Measurements from ENCODE around the gene PHF23.
A peak's percentile ranks its signal among the peaks of the same experiment; 100 is the strongest.

PHF23 gene

GRCh38 chr17:7237761-7238419 lies 1.4 kb downstream of the PHF23 start:
- peak; percentile 85 for DNase-seq

GRCh38 chr17:7237266-7237760 lies 1.9 kb downstream of the PHF23 start:
- DNase-seq = no peak

- no peak for DNase-seq
Measured at GRCh38 chr17:7236808-7237207, 2.4 kb downstream of the PHF23 start.

DNA sequence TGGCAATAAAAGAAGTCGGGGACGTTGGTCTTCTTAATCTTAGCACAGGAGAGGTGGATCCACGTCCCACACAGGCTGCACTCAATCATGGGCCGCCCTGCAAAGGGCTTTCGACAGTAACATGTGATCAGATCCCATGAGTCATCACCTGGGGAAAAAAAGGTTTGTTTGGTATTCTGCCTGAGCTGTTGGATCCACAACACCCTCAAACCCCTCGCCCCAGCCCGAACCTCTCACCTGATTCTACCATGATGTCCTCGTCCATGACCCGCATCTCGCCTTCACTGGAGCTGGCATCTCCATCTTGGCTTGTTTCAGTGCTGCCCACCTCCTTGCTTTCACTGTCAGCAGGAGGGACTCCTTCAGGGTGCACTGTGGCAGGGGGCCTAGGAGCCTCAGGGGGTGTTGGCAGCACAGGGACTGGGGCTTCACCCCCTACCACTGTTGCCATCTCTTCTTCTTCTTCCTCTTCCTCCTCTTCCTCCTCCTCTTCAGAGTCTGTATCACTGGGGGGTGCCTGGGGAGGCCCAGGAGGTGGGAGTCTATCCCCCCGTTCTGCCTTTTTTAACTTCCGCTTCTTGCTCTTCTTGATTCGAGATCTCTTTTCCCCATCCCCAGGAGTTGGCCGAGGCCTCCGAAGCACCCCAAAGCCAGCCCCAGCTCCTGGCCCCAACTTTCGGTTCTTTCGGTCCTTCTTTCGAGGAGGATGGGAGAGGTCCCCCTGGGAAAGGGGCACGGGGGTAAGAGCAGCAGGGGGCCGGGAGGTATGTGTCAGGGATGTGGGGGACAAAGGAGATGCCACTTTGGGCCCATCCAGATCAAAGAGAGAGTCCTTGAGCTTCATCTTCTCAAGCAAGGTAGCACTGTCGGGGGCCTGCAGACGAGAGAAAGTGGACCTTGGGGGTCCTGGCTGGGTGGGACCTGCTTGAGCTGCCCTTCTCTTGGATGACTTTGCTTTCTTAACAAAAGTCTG lies 3.3 kb downstream of the PHF23 start:
- DNase-seq = no peak

DNA sequence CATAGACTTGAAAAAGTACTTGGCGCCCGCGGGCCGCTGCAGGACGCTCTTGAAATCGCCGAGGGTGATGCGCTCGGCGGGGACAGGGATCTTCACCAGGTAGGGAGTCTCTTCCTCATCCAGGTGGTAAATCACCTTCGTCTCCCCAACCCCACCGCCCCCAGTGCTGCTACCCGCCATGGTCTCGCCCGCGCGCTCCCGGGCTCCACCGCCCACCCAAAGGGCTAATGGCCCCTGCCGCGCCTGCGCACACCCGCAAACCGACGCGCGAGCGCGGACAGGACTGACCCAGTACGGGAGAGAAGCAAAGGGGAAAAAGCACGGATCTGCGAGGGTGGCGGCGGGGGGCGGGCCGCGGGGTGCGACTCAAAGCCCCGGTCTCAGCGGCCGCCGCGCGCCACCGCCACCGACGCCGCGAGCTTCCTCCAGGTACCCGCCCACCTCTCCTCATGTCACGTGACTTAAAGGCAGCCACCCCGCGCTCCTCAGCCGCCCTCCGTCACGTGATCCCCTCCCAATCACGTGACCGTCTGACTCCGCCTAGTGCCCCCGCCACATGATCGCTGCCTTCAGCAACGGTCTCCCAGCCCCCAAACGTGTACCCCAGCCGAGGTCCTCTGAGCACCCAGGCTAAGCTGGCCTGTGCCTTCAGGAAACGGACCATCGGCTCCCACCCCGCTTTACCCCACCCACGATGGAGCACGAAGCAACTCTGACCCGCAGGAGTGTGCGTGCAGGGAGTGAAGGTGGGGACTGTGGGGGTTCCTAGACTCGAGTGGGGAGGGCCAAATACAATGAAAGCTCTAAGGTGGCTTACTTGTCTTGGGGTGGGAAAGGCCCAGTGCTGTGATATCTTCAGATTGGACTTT lies 4.9 kb downstream of the PHF23 start, which contains the start of gene DVL2:
Gene DVL2, minus strand, starts transcription at position 435 of the 869 bp plus-strand sequence. Its CDS starts 255 bp downstream, at position 180.
- DNase-seq = peak; percentile 97

- DNase-seq = no peak
Measured at GRCh38 chr17:7233701-7234082, 5.6 kb downstream of the PHF23 start.

DNA sequence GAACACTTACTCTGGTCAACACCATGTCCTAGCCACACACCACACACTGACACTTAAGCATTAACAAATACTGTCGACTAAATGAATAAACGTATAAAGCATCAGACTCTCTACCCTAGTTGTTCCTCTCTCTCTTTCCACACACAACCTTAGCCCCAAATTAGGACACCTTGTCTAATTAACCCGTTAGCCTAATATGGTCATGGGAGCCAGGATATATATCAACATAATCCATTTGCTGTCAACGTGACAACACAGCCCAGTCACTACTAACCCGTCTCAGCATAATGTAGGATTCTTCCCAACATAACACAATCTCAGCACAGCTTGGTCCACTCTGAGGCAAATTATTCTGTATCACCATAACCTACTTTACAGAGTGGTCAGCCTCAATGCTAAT lies 7.1 kb downstream of the PHF23 start:
- no peak for DNase-seq

GRCh38 chr17:7229504-7229903 lies 9.8 kb downstream of the PHF23 start:
- no peak for DNase-seq

- no peak for DNase-seq
Measured at GRCh38 chr17:7228920-7229319, 10.3 kb downstream of the PHF23 start.

DNA sequence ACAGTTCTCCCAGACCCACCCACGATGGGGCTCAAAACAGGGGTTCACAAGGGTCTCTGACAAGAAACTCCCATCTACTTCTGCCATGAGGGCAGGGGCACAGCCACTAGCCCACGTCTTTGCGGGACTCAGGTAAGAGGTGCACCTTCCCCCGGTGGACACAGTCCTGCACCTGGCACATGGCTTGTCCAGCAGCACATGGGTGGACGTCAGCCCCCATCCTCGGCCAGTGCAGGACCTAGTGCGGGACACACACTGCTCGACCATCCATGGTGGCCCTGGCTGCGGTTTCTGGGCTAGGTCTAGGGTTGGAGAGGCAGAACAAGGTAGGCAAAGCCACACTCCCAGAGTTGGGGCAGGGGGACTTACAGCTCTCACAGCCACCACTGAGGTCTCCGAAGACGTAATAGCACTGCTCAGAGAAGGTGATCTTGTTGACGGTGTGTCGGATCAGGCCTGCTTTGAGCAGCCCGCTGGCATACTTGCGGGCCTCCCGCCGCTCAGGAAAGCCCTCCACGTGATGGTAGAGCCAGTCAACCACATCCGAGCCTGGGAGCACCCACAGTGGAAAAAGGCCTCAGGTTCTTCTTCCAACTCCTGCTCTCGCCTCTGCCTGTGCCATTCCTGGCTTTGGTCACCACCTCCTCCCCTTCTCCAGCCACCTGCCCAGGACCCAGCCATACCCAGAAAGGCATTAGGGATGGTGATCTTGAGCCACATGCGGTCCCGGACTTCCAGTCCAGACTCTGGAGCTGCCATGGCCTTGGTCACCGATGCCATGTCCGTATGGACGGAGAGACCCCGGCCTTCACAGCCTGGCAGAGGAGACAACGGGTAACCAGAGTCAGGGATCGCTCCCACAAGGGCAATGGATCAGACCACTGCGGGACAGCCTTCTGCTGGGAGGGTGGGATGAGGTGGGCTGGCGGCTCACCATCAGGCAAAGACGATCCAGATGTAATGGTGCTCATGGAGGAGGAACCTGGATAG lies 12.2 kb downstream of the PHF23 start:
- DNase-seq = no peak

- DNase-seq = no peak
Measured at GRCh38 chr17:7225711-7226331, 13.4 kb downstream of the PHF23 start.

DNA sequence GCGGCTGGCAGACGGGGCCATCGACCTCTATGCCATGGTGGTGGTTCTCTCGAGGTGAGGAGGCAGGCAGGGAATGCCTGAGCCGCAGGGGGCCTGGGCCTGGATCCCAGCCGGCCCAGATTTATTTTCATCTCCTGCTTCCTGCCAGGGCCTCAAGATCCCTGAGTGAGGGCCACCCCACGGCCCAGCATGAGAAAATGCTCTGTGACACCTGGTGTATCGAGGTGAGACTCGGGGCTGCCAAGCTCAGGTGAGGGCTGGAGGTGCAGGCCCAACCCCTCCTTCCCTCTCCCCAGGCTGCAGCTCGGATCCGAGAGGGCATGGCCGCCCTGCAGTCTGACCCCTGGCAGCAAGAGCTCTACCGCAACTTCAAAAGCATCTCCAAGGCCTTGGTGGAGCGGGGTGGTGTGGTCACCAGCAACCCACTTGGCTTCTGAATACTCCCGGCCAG lies 14.6 kb downstream of the PHF23 start:
- DNase-seq = no peak

DNA sequence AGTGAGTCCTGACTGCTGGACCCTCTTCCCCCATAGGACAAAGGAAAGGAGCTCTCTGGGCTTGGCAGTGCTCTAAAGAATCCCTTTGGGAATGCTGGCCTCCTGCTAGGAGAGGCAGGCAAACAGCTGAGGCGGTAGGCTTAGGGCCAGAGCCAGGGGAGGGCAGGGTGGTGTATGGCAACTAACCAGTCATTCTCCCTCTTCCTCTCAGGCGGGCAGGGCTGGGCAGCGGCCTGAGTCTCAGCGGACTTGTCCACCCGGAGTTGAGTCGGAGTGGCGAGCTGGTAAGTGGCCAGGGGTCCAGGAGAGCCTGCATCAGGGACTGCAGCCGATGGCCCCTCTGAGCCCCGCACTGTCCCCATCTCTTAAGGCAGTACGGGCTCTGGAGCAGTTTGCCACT lies 15.1 kb downstream of the PHF23 start:
- no peak for DNase-seq

- DNase-seq = no peak
Measured at GRCh38 chr17:7223375-7223774, 15.9 kb downstream of the PHF23 start.

DNA sequence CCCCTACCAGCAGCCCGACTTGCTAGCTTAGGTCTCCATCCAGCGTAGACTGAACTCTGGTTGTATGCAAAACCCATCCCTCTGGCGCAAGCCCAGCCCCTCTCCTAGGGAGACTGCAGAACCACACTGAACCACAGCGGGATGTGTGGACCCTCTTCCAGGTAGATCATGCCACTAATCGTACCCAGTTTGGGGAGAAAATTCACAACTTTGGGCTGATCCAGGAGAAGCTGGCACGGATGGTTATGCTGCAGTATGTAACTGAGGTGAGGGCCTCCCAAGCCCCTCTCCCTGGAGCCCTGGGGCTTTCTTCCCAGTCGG lies 16.3 kb downstream of the PHF23 start:
- peak; percentile 47 for DNase-seq

DNA sequence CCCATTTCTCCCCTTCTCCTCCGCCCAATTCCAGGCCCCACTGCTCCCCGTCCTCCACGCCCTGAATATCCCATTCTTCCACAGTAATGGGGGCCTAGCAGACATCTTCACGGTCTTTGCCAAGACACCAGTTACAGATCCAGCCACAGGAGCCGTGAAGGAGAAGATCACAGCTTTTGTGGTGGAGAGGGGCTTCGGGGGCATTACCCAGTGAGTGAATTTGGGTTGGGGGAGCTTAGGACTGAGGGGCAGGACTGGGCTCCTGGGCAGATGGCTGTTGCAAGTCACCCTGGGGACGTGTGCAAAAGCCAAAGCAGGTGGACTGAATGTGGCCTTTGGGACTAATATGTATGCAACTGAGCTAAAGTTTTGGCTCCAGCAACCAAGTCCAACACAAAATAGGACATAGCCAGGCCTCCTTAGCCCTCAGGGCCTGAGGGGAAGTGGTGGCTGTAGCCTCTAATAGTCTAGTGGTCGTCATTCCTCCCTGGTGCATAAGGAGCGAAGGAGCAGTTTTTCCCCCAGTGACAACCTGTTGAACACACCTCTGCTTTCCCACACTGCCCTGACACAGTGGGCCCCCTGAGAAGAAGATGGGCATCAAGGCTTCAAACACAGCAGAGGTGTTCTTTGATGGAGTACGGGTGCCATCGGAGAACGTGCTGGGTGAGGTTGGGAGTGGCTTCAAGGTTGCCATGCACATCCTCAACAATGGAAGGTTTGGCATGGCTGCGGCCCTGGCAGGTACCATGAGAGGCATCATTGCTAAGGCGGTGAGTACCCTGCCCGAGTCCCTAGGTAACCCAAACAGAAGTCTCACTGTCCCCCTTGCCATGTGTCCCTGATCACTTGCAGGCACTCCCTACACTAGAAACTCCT lies 16.9 kb downstream of the PHF23 start:
- DNase-seq = no peak

DNA sequence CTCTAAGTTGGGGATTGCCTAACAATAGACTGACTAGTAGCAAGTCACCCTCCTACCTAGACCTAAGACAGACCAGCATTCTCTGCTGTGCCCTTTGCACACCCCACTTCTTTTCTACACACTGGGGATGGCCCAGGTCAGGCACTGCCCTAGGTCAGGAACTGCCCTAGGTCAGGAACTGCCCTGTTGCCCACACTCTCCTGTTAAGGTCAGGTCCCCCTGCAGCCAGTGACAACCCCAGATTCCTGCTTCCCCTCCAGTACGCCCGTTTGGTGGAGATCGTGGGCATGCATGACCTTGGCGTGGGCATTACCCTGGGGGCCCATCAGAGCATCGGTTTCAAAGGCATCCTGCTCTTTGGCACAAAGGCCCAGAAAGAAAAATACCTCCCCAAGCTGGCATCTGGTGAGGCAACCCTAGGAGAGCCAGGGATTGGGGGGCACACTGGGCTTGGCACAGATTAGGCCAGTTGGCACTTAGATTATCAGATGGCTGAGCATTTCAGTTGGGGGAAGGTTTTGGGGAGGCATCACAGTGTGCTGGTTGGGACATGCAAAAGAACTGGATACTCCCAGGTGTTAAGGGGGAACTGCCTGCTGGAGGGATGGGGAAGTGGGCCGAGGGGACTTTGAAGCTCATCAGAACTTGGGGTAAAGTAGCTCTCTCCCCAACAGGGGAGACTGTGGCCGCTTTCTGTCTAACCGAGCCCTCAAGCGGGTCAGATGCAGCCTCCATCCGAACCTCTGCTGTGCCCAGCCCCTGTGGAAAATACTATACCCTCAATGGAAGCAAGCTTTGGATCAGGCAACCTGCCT lies 17.8 kb downstream of the PHF23 start:
- DNase-seq = no peak

GRCh38 chr17:7220593-7221277 lies 18.5 kb downstream of the PHF23 start:
- DNase-seq = peak; percentile 65

All from right forelimb (tissue), 1 donor.